SHP77 treated with DMSO at 0.1 percent for 48 hours (cell line): ENCODE measurements around the gene RPUSD1.
"Not testable (repeated sequence)": the region's sequence is repeated elsewhere in the genome, so short reads cannot be mapped to it uniquely, and the experiment has no call there.

Experiments
- DNase-seq: peaks from one replicate; lab custom pipeline; 2025; lab: John Stamatoyannopoulos, UW

The RPUSD1 gene

GRCh38 chr16:743794-744500, 44.2 kb downstream of the RPUSD1 start:
- DNase-seq: no peak

DNA sequence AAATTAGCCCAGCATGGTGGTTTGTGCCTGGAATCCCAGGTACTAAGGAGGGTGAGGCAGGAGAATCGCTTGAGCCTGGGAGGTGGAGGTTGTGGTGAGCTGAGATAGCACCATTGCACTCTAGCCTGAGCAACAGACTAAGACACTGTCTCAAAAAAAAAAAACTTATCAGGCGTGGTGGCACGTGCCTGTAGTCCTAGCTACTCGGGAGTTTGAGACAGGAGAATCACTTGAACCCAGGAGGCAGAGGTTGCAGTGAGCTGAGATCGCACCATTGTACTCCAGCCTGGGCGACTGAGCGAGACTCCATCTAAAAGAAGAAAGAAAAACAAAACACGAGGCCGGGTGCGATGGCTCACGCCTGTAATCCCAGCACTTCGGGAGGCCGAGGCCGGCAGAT, 45.3 kb downstream of the RPUSD1 start:
- not testable (repeated sequence) for DNase-seq

DNA sequence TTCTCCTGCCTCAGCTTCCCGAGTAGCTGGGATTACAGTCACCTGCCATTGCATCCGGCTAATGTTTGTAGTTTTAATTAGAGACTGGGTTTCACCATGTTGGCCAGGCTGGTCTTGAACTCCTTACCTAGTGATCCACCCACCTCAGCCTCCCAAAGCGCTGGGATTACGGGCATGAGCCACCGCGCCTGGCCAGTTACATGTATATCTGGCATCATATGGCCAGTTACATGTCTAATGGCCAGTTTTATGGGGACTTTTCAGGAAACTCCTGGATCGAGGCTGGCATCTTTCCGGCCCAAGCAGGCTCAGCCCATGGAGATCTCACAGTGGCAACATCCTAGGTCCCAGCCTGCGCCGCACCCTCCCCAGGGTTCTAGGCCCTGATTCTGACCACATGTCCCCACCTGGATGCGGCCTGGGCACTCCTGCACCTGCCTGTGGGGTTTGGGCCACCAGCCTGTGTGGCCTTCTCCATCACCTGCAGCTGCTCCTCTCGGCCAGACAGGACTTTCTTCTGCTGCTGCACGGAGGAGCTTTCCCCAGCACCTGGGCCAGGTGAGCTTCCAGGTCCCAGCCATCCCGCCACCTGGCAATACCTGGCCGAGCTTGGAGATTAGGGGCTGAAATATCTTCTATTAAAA, 46.1 kb downstream of the RPUSD1 start:
- no peak for DNase-seq

- peak; percentile 45 for DNase-seq
Measured at GRCh38 chr16:740764-741505, 47.2 kb downstream of the RPUSD1 start, which contains the start of gene CIAO3. CIAO3 (minus strand) TSS chr16:740997; CDS start chr16:740985, 12 bp downstream.

DNA sequence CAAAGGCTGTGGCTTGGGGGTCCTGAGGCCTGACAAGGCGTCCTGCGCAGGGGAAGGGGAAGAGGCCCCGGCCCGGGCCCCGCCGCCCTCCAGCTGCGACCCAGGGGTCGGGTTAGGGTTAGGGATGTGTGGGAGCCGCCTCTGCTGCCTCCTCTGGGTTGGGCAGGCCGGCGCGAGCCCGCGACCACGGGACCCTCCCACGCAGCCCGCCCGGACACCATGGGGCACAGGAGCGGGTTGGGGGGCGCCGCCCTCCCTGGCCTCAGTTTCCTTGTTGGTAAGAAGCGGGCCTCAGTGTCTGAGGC, 47.8 kb downstream of the RPUSD1 start:
- DNase-seq: no peak

DNA sequence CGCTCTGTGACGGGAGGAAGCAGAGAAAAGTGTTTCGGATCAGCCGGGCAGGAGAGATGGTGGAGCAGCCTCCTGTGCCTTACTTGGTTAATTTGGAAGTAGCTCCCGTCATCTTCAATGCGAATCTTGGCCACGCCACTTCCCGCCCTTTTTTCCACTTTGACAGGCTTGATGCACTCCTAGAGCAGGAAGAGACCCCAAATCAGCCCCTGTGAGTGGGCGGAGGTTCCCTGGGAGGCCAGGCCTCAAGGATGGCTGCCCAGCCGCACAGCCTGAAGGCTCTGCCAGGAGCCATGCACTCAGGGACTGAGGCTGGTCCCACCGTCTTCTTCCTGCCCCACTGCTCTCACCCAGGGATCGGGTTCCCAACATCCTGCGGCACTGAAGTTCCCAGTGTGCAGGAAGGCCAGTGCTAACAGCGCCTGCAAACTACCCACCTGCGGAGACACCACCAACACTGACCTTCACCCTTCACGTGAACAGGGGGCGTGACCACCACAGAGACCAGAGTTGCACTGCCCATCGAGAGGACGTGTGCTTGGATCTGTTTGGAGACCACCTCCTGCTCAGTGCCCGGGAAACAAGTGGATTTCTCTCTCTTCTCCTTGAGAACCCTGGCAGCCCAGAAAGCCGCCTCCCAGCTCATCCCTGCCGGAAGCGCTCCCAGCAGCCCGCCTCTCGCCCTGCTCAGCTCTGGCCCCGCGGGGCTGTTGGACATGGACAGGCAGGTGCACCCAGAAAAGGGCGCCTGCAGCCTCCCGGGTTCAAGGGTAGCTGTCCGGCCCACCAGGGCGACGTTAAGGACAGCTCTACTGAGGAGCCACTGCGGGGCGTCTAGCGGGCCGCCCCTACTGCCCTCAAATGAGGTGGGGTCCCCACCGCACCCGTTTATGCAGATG, 48.4 kb downstream of the RPUSD1 start:
- DNase-seq: no peak

DNA sequence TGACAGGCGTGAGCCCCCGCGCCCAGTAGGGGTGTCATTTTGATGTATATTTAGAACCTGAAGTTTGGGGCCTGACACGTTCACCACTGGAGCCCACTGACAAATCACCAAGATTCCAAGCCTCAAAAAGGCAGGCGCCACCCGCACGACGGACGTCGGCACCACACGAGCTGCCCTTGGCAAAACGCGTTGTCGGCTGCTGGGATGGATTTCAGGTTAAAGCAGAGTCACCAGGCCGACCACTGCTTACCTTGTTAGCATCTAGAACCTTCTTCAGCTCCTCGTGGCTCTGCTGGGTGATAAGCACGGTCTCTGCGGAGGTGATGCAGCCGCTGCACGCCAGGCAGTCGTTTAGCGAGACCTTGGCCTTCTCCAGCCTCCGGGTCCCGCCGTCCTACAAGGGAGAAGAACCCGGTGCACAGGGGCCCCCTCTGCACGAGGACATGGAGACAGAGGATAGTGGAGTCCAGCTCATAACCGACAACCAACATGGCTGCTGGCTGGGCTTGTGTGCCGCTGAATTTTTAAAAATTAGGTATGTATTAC, 51.2 kb downstream of the RPUSD1 start:
- no peak for DNase-seq

GRCh38 chr16:735982-736453, 52.2 kb downstream of the RPUSD1 start:
- no peak for DNase-seq

- no peak for DNase-seq
Measured at GRCh38 chr16:734981-735881, 53.0 kb downstream of the RPUSD1 start.
